ENCODE measurements around the gene PARVA. TPM values are rescaled to one million over a fixed set of nuclear protein-coding genes. Genes with fewer than 3 reads are reported as not detected.

PARVA gene
- total RNA-seq, 4 donors from 2014 or later, result 181 to 228 (median 210) TPM

DNA sequence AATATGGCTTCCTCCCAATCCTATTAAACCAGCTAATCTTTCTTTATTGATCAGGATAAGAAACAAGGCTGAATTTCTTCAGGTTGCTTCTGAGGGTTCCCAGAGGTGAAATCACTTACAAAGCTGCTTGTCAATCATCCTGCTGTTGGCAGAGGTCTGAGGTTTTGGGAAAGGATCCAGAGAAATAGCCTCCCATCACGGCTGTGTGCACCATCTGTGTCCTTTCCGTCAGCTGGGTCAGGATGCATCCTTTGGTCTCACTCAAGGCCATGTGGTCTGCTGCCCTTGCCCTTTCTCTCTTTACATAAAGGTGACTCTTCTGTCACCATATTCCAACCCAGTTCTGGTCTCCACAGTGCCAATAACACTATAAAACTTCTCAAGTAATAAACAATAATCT, 183.5 kb downstream of the PARVA start:
- Histone ChIP-seq H3K4me3 (no peak overlapping the region), H3K36me3 (no peaks in the 10 kb centered on the region), H3K9me3 (no peaks in the 10 kb centered on the region), H3K4me1 (peaks cover 16 to 19% (median 18%) of the 10 kb centered on the region in 4 donors), H3K27me3 (no peaks in the 10 kb centered on the region), H3K27ac (replicated peaks in 1 of 4) (no peak overlapping the region)
- intact Hi-C loops (cut with DNase I), result no loop called here
- no peak for DNase-seq (ENCODE audit: extremely low spot score)
- WGBS, result 89% methylated on average over 2 of the region's 2 CpGs
- TF ChIP-seq, protein P1, sequence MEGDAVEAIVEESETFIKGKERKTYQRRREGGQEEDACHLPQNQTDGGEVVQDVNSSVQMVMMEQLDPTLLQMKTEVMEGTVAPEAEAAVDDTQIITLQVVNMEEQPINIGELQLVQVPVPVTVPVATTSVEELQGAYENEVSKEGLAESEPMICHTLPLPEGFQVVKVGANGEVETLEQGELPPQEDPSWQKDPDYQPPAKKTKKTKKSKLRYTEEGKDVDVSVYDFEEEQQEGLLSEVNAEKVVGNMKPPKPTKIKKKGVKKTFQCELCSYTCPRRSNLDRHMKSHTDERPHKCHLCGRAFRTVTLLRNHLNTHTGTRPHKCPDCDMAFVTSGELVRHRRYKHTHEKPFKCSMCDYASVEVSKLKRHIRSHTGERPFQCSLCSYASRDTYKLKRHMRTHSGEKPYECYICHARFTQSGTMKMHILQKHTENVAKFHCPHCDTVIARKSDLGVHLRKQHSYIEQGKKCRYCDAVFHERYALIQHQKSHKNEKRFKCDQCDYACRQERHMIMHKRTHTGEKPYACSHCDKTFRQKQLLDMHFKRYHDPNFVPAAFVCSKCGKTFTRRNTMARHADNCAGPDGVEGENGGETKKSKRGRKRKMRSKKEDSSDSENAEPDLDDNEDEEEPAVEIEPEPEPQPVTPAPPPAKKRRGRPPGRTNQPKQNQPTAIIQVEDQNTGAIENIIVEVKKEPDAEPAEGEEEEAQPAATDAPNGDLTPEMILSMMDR (IDR thresholded peaks at IDR 0.05), result no peak
- no peak for TF ChIP-seq EP300 (IDR thresholded peaks at IDR 0.05)
- TF ChIP-seq POLR2AphosphoS5 (IDR thresholded peaks at IDR 0.05), result no peak
- no peak for TF ChIP-seq POLR2A (IDR thresholded peaks at IDR 0.05; ENCODE audit: low read depth)

DNA sequence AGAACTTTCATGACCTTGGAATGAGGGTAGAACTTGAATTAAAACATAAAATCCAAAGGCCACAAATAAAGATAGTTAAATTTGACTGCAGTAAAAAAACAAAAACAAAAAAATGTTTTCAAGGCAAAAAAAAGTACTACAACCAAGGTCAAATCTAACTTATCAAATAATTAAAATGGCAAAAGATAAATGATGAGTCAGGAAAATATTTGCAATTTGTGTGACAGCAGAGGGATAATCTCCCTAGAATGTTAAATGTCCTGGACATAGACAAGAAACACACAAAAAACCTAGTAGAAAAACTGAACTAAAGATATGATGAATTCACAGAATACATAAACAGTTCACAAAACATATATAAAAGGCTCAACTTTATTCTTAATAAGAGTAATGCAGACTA, 186.6 kb downstream of the PARVA start:
- H3K27me3 ChIP-seq, result no peaks in the 10 kb centered on the region
- H3K4me1 ChIP-seq, result no peaks in the 10 kb centered on the region
- no peak for DNase-seq (ENCODE audit: extremely low spot score)
- no peak overlapping the region for H3K27ac ChIP-seq (replicated peaks in 1 of 4)
- TF ChIP-seq POLR2AphosphoS5 (IDR thresholded peaks at IDR 0.05) (no peak), POLR2A (IDR thresholded peaks at IDR 0.05; ENCODE audit: low read depth) (no peak), EP300 (IDR thresholded peaks at IDR 0.05) (no peak)
- TF ChIP-seq, protein P1 (IDR thresholded peaks at IDR 0.05), result no peak
- no peaks in the 10 kb centered on the region for H3K9me3 ChIP-seq
- H3K4me3 ChIP-seq, result no peak overlapping the region
- intact Hi-C loops (cut with DNase I), result no loop called here
- no peaks in the 10 kb centered on the region for H3K36me3 ChIP-seq

DNA sequence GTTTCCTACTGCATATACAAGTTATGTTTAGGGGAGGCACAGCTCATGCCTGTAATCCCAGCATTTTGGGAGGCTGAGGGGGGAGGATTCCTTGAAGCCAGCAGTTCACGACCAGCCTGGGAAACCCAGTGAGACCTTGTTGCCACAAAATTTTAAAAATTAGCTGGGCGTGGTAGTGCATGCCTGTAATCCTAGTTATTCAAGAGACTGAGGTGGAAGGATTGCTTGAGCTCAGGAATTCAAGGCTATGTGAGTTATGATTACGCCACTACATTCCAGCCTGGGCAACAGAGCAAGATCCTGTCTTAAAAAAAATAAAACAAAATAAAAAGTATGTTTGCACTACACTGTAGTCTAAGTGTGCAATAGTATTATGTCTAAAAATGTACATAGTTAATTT, 188.0 kb downstream of the PARVA start:
- 88% methylated on average over 3 of the region's 3 CpGs for WGBS

DNA sequence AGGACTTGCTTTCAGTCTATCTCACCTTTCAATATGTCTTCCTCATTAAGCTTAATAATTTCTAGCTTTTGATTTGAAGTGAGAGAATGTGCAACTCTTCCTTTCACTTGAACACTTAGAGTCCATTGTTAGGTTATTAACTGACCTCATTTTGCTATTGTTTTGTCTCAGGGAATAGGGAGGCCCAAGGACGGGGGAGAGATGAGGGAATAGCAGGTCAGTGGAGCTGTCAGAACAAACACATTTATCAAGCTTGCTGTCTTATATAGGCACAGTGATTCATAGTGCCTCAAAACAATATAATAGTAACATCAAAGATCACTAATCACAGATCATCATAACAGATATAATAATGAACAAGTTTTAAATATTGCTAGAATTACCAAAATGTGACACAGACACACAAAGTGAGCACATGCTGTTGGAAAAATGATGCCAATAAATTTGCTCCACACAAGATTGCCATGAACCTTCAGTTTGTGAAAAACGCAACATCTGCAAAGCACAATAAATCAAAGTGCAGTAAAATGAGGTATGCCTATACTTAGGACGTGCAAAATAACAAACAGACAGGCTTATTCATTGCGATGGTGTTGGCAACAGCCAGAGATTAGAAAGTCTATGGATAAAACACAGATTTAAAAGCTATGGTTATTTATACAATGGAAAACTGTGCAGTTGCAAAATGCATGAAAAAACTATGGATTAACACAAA, 190.5 kb downstream of the PARVA start:
- WGBS, result 80% methylated on average over 4 of the region's 4 CpGs
- intact Hi-C loops (cut with DNase I), result no loop called here
- DNase-seq (ENCODE audit: extremely low spot score), result no peak
- H3K27ac ChIP-seq (replicated peaks in 1 of 4), result no peak overlapping the region
- H3K27me3 ChIP-seq, result no peaks in the 10 kb centered on the region
- H3K36me3 ChIP-seq, result no peaks in the 10 kb centered on the region
- H3K4me1 ChIP-seq, result no peaks in the 10 kb centered on the region
- H3K9me3 ChIP-seq, result no peaks in the 10 kb centered on the region
- H3K4me3 ChIP-seq, result no peak overlapping the region
- TF ChIP-seq, protein P1 (IDR thresholded peaks at IDR 0.05), result no peak
- TF ChIP-seq POLR2A (IDR thresholded peaks at IDR 0.05; ENCODE audit: low read depth), result no peak
- no peak for TF ChIP-seq EP300 (IDR thresholded peaks at IDR 0.05)
- no peak for TF ChIP-seq POLR2AphosphoS5 (IDR thresholded peaks at IDR 0.05)

More for the DNA sequence above, 188.0 kb downstream of the PARVA start:
- Histone ChIP-seq H3K27ac (replicated peaks in 1 of 4) (no peak overlapping the region), H3K4me1 (no peaks in the 10 kb centered on the region), H3K4me3 (no peak overlapping the region), H3K36me3 (no peaks in the 10 kb centered on the region), H3K9me3 (no peaks in the 10 kb centered on the region), H3K27me3 (no peaks in the 10 kb centered on the region)
- TF ChIP-seq POLR2A (IDR thresholded peaks at IDR 0.05; ENCODE audit: low read depth) (no peak), EP300 (IDR thresholded peaks at IDR 0.05) (no peak), POLR2AphosphoS5 (IDR thresholded peaks at IDR 0.05) (no peak)
- TF ChIP-seq, protein P1 (IDR thresholded peaks at IDR 0.05), result no peak
- intact Hi-C loops (cut with DNase I), result no loop called here
- DNase-seq (ENCODE audit: extremely low spot score), result no peak

All from esophagus muscularis mucosa (tissue), 4 donors.